H1 (cell line): ENCODE measurements around the gene ZC3H12C.

Experiments used
- EZH2 ChIP-seq: fragments of 200-600 bp; sonication (generic); IDR thresholded peaks from 2 replicates; pipeline ENCODE4 v1.7.1; 2012; ENCODE audit warnings: low read depth, mild to moderate bottlenecking, moderate library complexity, low read length, inconsistent platforms; ENCODE audit not compliant: severe bottlenecking
- POLR2AphosphoS5 ChIP-seq: IDR thresholded peaks from 2 replicates; pipeline ENCODE4 v1.6.1; 2011; ENCODE audit warnings: low read depth, low read length
- TEAD4 ChIP-seq: IDR thresholded peaks from 2 replicates; pipeline ENCODE4 v1.6.1; 2012; ENCODE audit warnings: low read depth, low read length, inconsistent platforms, mixed read lengths

DNA sequence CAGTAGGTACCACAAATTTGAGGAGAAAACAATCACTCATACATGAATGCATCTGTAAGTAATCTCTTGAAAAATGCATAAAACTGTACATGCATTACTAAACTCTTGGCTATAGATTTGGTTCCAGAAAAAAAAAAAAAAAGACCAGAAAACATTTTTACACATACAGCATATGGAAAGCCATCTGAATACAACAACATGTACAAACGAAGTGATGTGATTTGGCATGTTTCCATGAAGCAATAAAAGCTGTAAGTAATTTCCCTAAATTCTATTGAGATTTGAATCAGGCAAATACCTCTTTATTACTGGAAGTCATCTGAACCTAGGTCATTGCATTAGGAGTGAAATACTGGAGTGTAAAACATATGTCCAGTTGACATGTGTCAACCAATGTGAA is 31.9 kb upstream of the ZC3H12C start:
- TF ChIP-seq TEAD4 (no peak), POLR2AphosphoS5 (no peak), EZH2 (no peak)
